GM18505 (cell line): ENCODE data around the gene SIRT2.
A peak's percentile ranks its signal among the peaks of the same experiment; 100 is the strongest.
"Not testable (repeated sequence)": the region's sequence is repeated elsewhere in the genome, so short reads cannot be mapped to it uniquely, and the experiment has no call there.

ENCODE experiments used
- ATAC-seq: cut with Tn5 transposase; IDR thresholded peaks from one replicate; pipeline ENCODE4 v1.9.1; 2021; ENCODE audit not compliant: unreplicated experiment
- POLR2A ChIP-seq: IDR thresholded peaks from 4 replicates; pipeline ENCODE4 v1.6.1; 2011; ENCODE audit warnings: borderline replicate concordance; ENCODE audit not compliant: insufficient read depth, insufficient read length; ENCODE audit errors: extremely low read depth

The SIRT2 gene

DNA sequence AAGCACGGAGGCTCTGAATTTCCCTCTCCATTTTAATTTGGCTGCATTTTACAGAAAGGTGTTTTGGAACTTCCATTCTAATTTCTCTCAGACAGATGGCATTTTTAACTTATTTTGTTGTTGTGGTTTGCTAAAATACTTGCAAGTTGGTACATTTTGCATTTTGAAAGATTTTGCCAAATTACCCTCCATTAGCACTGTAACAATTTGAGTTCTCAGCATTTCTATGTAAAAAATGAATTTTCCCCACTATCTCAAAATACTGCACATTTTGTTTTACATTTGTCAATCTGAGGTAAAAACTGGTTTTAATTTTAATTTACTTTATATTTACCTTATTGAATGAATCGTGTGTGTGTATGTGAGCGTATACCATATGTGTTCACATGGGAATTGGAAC is 42.6 kb downstream of the SIRT2 start:
- no peak for TF ChIP-seq POLR2A
- no peak for ATAC-seq

DNA sequence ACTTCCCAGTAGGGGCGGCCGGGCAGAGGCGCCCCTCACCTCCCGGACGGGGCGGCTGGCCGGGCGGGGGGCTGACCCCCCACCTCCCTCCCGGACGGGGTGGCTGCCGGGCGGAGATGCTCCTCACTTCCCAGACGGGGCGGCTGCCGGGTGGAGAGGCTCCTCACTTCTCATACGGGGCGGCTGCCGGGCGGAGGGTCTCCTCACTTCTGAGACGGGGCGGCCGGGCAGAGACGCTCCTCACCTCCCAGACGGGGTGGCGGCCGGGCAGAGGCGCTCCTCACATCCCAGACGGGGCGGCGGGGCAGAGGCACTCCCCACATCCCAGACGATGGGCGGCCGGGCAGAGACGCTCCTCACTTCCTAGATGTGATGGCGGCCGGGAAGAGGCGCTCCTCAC is 43.7 kb downstream of the SIRT2 start:
- ATAC-seq = not testable (repeated sequence)

DNA sequence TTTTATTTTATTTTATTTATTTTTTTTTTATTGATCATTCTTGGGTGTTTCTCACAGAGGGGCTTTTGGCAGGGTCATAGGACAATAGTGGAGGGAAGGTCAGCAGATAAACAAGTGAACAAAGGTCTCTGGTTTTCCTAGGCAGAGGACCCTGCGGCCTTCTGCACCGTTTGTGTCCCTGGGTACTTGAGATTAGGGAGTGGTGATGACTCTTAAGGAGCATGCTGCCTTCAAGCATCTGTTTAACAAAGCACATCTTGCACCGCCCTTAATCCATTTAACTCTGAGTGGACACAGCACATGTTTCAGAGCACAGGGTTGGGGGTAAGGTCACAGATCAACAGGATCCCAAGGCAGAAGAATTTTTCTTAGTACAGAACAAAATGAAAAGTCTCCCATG is 44.5 kb downstream of the SIRT2 start:
- not testable (repeated sequence) for ATAC-seq

DNA sequence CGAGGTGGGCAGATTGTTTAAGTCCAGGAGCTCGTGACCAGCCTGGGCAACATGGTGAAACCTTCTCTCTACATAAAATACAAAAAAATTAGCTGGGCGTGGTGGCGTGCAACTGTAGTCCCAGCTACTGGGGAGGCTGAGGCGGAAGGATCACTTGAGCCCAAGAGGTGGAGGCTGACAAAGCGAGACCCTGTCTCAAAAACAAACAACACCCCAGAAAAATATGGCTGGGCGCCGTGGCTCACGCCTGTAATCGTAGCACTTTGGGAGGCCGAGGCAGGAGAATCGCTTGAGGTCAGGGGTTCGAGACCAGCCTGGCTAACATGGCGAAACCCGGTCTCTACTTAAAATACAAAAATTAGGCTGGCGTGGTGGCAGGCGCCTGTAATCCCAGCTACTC is 46.2 kb downstream of the SIRT2 start:
- ATAC-seq = no peak
- TF ChIP-seq POLR2A = no peak

DNA sequence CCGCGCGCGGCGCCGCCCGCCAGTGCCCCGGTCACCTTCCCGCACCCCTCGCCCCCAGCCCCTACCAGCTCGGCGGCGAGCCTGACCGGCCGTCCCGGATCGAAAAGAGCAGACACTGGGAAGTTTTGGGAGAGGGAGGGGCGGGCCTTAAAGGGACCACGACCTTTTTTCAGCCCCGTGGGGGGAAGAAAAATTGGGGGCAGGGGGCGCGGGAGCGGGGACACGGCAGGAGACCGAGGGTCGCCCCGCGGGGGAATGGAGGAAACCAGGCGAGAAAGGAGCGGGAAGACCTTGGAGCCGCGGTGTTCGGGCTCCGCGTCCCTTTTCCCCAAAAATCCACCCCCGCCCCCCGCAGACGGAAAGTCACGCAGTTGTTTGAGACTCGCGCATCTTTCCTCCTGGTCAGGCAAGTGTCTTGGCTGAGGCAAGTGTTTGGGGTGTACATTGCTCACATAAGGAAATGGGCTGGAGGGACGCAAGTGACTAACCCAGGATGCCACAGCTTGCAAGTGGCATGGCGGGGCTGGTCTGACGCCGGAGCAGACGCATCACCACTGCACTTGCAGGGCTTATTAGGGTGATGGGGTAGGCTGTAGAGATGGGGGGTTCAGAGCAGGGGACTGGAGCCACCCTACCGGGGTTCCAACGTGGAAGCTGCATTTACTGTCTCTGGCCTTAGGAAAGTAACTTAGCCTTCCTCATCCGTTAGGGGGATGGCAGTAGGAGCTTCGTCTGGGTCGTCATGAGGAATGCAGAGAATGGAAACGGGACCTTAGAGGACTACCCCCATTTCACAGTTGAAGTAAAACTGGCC is 47.0 kb downstream of the SIRT2 start:
- TF ChIP-seq POLR2A = peak; percentile 74
- ATAC-seq = no peak

DNA sequence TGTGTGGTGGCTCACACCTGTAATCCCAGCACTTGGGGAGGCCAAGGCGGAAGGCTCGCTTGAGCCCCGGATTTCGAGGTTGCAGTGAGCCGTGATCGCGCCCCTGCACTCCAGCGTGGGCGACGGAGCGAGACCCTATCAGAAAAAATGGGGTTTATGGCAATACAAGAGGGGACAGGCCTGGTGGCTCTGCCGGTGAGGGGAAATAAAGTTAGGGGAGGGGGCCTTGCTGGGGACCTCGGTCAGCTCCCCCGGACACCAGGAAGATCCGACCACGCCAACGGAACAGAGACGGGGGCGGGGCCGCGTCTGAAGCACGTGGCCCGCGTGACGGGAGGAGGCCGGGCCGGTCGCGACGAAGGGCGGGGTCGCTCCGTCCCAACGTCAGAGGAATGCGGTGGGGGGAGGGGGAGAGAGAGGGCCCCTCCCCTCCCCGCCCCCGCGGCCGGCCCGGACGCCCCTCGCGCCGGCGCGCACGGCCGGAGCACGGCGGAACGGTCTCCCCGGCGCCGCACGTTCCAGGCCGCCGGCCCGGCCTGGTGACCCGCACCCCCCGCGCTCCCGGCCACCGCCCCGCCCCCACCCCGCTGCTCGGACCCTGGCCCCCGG is 47.7 kb downstream of the SIRT2 start:
- ATAC-seq = peak; percentile 20

DNA sequence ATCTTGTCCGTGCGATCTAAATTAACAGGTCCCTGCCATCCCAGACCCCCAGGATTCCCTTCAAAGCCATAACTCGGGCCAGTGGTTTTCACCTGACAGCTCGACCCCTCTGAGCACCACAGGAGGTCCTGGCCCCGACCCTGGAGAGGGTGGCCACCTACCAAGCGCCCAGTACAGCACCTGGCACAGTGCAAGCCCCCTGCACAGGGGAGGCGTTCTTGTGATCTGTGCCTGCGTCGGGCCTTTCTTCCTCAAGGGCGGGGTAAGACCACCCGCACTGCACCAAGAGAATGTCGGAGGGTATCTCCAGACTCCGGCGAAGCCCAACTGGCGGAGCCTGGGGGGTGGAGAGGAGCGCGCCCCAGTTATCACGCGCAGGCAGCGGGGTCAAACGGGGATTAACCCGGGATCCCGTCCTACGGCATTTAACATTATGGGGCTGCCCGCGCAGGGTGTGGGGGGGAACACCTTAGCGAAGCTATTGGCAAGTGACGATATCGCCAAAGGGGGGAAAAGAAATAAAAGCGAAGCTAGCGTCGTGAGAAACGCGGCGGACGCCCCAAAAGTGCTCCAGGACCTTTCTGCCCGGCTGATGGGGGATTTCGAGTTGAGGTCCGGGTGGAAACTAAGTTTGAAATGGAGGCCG is 48.3 kb downstream of the SIRT2 start:
- TF ChIP-seq POLR2A = no peak
- no peak for ATAC-seq

More for the DNA sequence above, 47.7 kb downstream of the SIRT2 start:
- TF ChIP-seq POLR2A = peak; percentile 80

DNA sequence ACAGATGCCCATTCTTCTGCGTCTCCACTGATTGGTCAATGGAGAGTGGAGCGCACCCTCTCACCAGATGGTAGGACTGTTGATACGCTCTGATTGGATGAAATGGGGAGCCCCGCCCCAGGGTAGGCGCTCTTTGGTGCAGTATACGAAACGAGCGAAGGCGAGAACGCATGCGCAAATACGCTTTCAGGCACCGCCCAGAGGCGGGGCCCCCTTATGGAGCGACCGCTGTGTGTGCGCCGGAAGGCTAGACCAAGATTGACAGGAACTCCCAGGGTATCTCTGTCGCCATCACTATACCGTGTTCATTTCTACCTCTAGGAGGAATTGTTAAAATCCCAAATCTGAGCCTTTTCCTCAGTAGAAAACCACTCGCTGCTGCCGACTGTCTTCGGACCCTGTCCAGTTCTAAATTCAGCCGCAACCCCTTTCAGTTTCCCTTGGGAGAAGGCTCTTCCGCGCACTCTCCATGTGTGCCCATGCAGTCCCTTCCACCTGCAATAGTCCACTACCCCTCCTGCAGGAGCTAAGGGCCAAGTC is 48.9 kb downstream of the SIRT2 start:
- peak; percentile 94 for TF ChIP-seq POLR2A
- peak; percentile 47 for ATAC-seq

DNA sequence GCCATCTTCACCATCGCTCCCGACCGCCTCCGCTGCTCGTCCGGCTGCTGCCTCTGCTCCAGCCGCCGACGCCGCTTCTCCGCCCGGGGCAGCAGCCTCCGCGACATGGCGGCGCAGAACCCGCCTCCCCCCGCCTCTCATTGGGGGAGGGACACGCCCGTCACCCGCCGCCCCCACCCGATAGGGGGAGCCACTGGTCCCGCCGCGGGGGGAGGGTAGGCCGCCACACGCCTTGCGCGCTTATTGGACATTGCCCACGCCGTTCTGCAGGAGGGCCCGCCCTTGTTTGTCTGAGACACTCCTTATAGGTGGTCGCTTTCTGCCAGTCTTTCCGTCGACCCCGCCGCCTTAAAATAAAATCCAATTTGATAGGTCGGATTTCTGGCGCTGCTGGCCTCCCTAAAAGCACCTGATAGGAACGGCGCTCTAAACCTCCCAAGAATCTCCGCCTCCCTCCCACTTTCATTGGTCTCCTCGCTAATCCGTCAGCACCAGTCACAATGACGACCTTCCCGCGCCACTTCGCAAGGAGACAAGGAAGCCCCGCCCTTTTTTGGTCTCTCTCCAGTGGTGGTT is 49.5 kb downstream of the SIRT2 start, which contains the start of gene HNRNPL:
Gene HNRNPL, minus strand, starts transcription at position 127 of the 576 bp plus-strand sequence. Its CDS starts 20 bp downstream, at position 107.
- TF ChIP-seq POLR2A = peak; percentile 89
- ATAC-seq = peak; percentile 46

DNA sequence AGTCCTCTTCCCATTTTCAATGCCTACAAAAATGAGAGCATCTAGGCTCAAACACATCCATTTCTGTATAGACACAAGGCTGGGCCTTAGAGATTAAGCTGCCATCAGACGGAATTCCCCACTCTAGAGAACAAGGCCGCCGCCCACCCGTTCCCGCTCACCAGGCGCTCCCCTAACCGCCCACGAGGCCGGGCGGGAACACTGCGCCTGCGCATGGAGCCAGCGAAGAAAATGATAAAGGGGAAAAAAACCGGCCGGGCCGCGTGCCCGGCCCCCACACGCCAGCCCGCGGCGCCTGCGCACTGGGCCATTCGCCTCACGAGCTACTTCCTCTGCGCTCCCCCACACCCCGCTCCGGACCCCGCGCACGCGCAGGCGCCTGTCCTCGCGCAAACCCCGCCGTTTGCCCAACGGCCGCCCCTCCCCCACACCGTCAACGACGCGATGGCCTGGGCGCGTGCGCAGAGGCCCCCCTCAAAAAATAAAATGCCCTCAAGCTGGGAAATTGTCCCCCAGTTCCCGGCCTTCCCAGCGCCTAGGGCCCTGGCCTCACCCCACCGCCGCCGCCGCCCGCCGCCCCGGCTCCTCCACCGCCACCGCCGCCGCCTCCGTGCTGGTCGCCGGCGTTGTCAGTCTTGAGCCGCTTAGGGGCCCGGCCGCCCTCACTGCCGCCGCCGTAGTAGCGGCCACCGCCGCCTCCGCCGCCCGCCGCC is 50.1 kb downstream of the SIRT2 start:
- peak; percentile 41 for ATAC-seq
- TF ChIP-seq POLR2A = peak; percentile 46

DNA sequence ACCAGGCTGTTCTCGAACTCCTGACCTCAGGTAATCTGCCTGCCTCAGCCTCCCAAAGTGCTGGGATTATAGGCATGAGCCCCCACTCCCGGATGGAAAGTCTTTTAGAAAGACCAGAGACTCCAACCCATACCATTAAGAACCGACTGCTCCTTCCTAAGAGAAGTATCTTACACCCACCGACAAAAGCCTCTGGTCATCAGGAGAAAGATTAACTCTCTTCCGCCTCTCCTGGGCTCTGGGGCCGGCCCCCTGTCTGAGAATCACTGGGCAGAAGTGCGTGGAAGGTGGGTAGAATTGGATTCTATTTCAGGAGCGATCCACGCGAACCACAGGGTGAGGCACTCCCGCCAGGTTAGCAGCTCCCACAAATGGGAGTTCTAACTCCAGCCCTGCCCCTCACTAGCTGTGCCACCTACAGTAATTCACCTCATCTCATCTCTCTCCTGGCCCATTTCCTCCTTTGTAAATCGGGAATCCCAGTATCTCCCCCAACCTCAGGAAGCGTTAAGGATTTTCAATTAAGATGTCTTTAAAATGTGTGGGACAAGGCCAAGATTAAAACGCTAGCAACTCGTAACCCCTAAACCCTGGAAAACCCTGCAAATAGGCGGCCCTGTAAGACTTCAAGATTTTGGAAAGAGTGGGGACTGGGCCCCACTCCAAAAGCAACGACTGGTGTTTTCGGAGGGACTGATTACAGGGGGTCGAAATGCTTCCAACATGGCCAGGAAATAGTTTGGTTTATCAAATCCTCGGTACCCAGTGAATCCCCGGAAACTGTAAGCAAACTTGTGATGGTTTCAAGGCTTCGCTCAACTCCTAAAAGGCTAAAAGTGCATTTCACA is 50.9 kb downstream of the SIRT2 start:
- no peak for TF ChIP-seq POLR2A
- no peak for ATAC-seq

DNA sequence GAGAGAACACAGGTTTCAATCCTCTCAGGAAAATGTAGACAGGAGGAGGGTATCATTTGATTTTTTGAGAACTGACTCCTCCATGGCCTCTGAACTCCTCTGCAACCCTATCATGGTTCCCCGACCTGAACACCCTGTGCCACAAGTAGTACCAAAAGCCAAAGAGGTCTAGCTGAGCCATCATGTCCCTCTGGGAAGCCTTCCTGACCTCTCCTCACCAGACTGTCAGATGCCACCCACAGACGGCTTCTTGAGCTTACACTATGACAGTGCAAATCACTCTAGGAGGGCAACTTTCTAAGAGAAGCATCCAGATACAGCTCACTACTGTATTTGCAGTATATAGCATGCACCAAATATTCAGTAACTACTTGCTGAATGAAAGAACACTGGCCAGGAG is 53.3 kb downstream of the SIRT2 start:
- TF ChIP-seq POLR2A = no peak
- no peak for ATAC-seq

DNA sequence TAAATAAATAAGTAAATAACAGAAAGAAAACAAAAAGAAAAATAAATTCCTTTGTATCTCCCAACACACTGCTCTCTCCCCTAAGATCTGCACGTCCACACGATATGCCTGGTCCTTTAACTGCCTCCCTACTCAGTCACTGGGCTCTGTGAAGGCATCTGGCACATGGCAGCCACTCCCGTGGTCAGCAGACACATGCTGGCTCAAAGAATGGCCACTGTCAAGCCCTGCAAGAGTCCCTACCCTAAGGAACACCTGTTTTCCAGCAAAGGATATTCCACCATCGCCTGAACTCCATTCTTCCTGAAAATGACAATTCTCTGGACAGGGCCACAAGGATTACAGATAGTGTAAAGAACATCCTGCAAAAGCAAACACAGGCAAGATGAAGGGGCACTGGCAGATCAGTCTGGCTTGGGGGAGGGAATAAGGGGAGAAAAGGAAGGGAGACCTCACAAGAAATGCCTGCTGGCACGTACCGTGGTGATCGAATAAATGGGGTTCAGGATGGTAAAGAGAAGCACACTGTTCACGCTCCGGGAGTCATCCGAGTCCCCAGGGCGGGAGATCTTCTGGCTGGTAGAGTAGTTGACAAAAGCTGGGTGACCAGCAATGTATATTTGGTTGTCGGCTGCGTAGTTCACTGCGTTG is 53.9 kb downstream of the SIRT2 start:
- no peak for TF ChIP-seq POLR2A
- ATAC-seq = no peak
